ENCODE measurements around the gene ATOX1.
"Not testable (repeated sequence)": the region's sequence is repeated elsewhere in the genome, so short reads cannot be mapped to it uniquely, and the experiment has no call there.

Gene ATOX1

DNA sequence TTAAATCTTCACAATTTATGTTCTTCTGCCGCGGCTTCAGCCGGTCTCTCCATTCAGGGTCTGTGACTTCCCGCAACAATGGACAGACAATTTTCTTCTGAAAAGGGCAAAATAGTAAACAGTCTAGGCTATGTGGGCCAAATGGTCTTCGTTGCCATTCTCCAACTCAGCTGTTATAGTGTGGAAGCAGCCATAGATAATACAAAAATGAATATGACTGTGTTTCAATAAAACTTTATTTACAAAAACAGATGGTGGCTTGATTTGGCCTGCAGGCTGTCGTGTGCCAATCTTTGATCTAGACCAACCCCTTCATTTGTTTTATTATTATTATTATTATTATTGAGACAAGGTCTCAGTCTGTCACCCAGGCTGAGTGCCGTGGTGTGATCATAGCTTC, 28.1 kb downstream of the ATOX1 start:
- no peaks in the 10 kb centered on the region for H3K79me2 ChIP-seq (ENCODE audit: insufficient read depth, low read depth)
- no peak overlapping the region for H3K4me2 ChIP-seq
- H3K27ac ChIP-seq, result no peak overlapping the region
- no peak overlapping the region for H3K4me3 ChIP-seq (IDR thresholded peaks at IDR 0.05; ENCODE audit: insufficient read depth, low read depth, low read length)
- no peak overlapping the region for H3K9ac ChIP-seq
- H3K36me3 ChIP-seq (ENCODE audit: insufficient read depth), result no peaks in the 10 kb centered on the region
- TF ChIP-seq, protein P1, sequence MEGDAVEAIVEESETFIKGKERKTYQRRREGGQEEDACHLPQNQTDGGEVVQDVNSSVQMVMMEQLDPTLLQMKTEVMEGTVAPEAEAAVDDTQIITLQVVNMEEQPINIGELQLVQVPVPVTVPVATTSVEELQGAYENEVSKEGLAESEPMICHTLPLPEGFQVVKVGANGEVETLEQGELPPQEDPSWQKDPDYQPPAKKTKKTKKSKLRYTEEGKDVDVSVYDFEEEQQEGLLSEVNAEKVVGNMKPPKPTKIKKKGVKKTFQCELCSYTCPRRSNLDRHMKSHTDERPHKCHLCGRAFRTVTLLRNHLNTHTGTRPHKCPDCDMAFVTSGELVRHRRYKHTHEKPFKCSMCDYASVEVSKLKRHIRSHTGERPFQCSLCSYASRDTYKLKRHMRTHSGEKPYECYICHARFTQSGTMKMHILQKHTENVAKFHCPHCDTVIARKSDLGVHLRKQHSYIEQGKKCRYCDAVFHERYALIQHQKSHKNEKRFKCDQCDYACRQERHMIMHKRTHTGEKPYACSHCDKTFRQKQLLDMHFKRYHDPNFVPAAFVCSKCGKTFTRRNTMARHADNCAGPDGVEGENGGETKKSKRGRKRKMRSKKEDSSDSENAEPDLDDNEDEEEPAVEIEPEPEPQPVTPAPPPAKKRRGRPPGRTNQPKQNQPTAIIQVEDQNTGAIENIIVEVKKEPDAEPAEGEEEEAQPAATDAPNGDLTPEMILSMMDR (conservative IDR thresholded peaks at IDR 0.05; ENCODE audit: low read depth, low read length), result no peak
- no peaks in the 10 kb centered on the region for H3K27me3 ChIP-seq (ENCODE audit: insufficient read depth, low read depth)
- H3K4me1 ChIP-seq (ENCODE audit: low read depth, poor library complexity, severe bottlenecking), result no peaks in the 10 kb centered on the region
- H4K20me1 ChIP-seq (ENCODE audit: insufficient read depth), result no peaks in the 10 kb centered on the region
- H2AFZ ChIP-seq (ENCODE audit: low read depth), result no peak overlapping the region

DNA sequence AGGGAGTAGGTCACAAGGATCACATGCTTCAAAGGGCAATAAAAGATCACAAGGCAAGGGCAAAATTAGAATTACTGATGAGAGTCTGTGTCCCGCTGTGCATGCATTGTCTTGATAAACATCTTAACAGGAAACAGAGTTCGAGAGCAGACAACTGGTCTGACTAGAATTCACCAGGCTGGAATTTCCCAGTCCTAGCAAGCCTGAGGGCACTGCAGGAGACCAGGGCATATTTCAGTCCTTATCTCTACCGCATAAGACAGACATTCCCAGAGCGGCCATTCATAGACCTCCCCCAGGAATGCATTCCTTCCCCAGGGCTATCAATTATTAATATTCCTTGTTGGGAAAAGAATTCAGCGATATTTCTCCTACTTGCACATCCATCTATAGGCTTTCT, 28.8 kb downstream of the ATOX1 start:
- not testable (repeated sequence) for H2AFZ ChIP-seq (ENCODE audit: low read depth); H3K9ac ChIP-seq; H3K27ac ChIP-seq; H3K4me2 ChIP-seq; H3K36me3 ChIP-seq (ENCODE audit: insufficient read depth); H4K20me1 ChIP-seq (ENCODE audit: insufficient read depth); H3K4me1 ChIP-seq (ENCODE audit: low read depth, poor library complexity, severe bottlenecking); H3K79me2 ChIP-seq (ENCODE audit: insufficient read depth, low read depth); H3K4me3 ChIP-seq (IDR thresholded peaks at IDR 0.05; ENCODE audit: insufficient read depth, low read depth, low read length); H3K27me3 ChIP-seq (ENCODE audit: insufficient read depth, low read depth)

DNA sequence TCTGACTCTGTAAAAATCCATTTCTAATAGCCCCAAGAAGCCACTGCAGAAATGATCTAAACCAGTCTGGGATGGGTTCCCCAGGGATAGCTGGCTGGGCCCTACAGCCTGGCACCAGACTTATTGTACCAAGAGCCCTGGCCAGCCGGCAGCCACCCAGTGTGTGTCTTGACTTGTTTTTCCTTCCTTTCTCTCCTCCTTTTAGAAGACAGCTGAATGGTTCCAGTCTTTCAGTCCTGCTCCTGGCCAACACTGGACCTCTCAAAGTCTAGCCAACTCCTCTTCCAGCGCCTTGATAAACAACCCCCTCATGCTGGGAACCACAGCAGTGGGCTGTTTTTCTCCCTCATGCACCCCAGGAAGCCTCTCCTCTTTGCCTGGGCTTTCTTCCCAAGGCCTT, 34.1 kb downstream of the ATOX1 start:
- H3K4me1 ChIP-seq (ENCODE audit: low read depth, poor library complexity, severe bottlenecking), result peaks cover 40% of the 10 kb centered on the region
- no peak overlapping the region for H3K27ac ChIP-seq
- H3K27me3 ChIP-seq (ENCODE audit: insufficient read depth, low read depth), result no peaks in the 10 kb centered on the region
- H3K4me2 ChIP-seq, result no peak overlapping the region
- H4K20me1 ChIP-seq (ENCODE audit: insufficient read depth), result no peaks in the 10 kb centered on the region
- H2AFZ ChIP-seq (ENCODE audit: low read depth), result no peak overlapping the region
- H3K79me2 ChIP-seq (ENCODE audit: insufficient read depth, low read depth), result no peaks in the 10 kb centered on the region
- no peaks in the 10 kb centered on the region for H3K36me3 ChIP-seq (ENCODE audit: insufficient read depth)
- no peak overlapping the region for H3K9ac ChIP-seq
- H3K4me3 ChIP-seq (IDR thresholded peaks at IDR 0.05; ENCODE audit: insufficient read depth, low read depth, low read length), result no peak overlapping the region
- TF ChIP-seq, protein P1 (conservative IDR thresholded peaks at IDR 0.05; ENCODE audit: low read depth, low read length), result no peak

DNA sequence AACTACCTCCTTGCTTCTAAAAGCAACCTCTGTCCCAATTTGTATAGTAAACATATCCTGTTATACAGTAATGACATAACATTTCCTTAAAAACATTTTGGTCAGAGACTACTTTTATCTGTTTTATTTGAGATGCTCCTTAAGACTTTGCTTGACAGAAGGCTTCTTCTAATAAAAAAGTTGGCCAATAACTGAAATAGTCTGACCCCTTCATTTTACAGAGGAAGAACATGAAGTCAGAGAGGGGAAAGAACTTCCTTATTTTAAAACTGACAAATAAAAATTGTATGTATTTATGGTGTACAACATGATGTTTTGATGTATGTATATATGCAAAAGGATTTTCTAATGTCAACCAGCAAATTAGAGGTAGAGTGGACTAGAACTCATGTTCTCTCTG, 35.9 kb downstream of the ATOX1 start:
- peak overlapping the region; percentile 95; the same call in 1 of the 2 replicates for H3K27ac ChIP-seq
- H3K4me3 ChIP-seq (IDR thresholded peaks at IDR 0.05; ENCODE audit: insufficient read depth, low read depth, low read length), result no peak overlapping the region
- no peak overlapping the region for H2AFZ ChIP-seq (ENCODE audit: low read depth)
- H3K79me2 ChIP-seq (ENCODE audit: insufficient read depth, low read depth), result no peaks in the 10 kb centered on the region
- H3K4me1 ChIP-seq (ENCODE audit: low read depth, poor library complexity, severe bottlenecking), result peaks cover 40% of the 10 kb centered on the region
- no peak overlapping the region for H3K9ac ChIP-seq
- TF ChIP-seq, protein P1 (conservative IDR thresholded peaks at IDR 0.05; ENCODE audit: low read depth, low read length), result no peak
- H3K4me2 ChIP-seq, result peak overlapping the region; percentile 73; the same call in 1 of the 2 replicates
- H3K27me3 ChIP-seq (ENCODE audit: insufficient read depth, low read depth), result no peaks in the 10 kb centered on the region
- no peaks in the 10 kb centered on the region for H3K36me3 ChIP-seq (ENCODE audit: insufficient read depth)
- H4K20me1 ChIP-seq (ENCODE audit: insufficient read depth), result no peaks in the 10 kb centered on the region

DNA sequence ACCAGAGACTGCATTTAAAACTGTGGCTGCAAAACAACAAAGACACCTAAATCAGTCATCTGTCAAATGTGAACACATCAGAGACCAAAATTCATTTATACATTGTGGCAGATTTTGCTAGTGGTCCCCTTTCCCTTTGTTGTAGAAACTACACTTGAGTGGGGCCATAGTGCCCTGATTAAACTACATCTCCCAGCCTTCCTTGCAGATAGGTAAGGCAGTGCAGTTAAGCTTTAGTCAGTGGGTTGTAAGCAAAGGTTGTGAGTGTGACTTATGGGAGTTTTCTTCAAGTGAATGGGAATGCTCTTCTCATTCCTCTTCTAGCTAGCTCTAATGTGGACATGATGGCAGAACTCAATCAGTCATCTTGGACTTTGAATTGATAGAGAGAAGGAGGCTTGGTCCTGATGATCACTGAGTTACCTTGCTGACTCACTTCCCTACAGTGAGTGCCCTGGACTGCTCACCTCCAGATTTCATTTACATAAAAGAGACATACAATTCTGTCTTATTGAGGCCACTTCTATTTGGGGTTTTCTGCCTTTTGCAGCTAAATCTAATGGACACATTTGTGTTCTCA, 36.5 kb downstream of the ATOX1 start:
- Histone ChIP-seq H3K27me3 (ENCODE audit: insufficient read depth, low read depth) (no peaks in the 10 kb centered on the region), H3K4me3 (IDR thresholded peaks at IDR 0.05; ENCODE audit: insufficient read depth, low read depth, low read length) (no peak overlapping the region), H3K36me3 (ENCODE audit: insufficient read depth) (no peaks in the 10 kb centered on the region), H4K20me1 (ENCODE audit: insufficient read depth) (no peaks in the 10 kb centered on the region), H3K4me2 (peak overlapping the region; percentile 73), H3K79me2 (ENCODE audit: insufficient read depth, low read depth) (no peaks in the 10 kb centered on the region), H3K4me1 (ENCODE audit: low read depth, poor library complexity, severe bottlenecking) (peaks cover 40% of the 10 kb centered on the region), H2AFZ (ENCODE audit: low read depth) (peak overlapping the region; percentile 38), H3K9ac (peak overlapping the region; percentile 52; the same call in 1 of the 2 replicates), H3K27ac (peak overlapping the region; percentile 95)
- TF ChIP-seq, protein P1 (conservative IDR thresholded peaks at IDR 0.05; ENCODE audit: low read depth, low read length), result no peak
